Muscle layer of duodenum (tissue), 2 donors: ENCODE data around the gene CLCN5.

Experiments
- H3K27ac ChIP-seq: one replicate; pipeline ENCODE4 v1.7.0; 2013; ENCODE audit warnings: mild to moderate bottlenecking, low read length
- H3K27me3 ChIP-seq: one replicate; pipeline ENCODE4 v1.7.0; 2013; ENCODE audit warnings: low read depth, mild to moderate bottlenecking, control low read depth, low read length
- H3K36me3 ChIP-seq, 2 donors: one replicate each; pipeline ENCODE4 v1.7.0; 2013; ENCODE audit warnings: low read length in 2 of 2, control low read depth in 1 of 2, mild to moderate bottlenecking in 1 of 2; ENCODE audit not compliant: insufficient read depth in 2 of 2, control insufficient read depth in 1 of 2
- H3K4me1 ChIP-seq, 2 donors: one replicate each; pipeline ENCODE4 v1.7.0; 2013; ENCODE audit warnings: low read length in 2 of 2, mild to moderate bottlenecking in 2 of 2, control low read depth in 1 of 2, moderate library complexity in 1 of 2; ENCODE audit not compliant: insufficient read depth in 2 of 2, control insufficient read depth in 1 of 2
- H3K4me3 ChIP-seq, 2 donors: one replicate each; pipeline ENCODE4 v1.7.0; 2013; ENCODE audit warnings: low read length in 2 of 2, low read depth in 1 of 2, mild to moderate bottlenecking in 1 of 2
- H3K9me3 ChIP-seq, 2 donors: one replicate each; pipeline ENCODE4 v1.7.0; 2013; ENCODE audit warnings: low read length in 2 of 2, control low read depth in 1 of 2, mild to moderate bottlenecking in 1 of 2; ENCODE audit not compliant: control insufficient read depth in 1 of 2
- donor health status: healthy.

Gene CLCN5

DNA sequence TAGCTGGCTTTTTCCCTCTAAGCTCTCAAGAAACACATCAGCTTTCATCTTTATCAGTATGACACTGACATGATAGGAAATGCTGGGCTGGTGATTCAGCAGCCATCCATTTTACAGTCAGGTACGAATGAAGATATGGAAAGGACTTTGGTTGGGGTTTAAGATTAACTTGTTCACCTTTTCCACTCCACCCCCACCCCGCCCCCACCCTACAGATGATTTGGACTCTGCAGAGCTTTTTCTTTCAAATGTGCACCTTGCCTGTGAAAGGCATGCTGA lies 145.8 kb downstream of the CLCN5 start:
- no peaks in the 10 kb centered on the region for H3K27me3 ChIP-seq
- H3K4me3 ChIP-seq, result no peak overlapping the region
- H3K36me3 ChIP-seq, result peaks cover 0 to 4% of the 10 kb centered on the region in 2 donors
- H3K27ac ChIP-seq, result no peak overlapping the region
- H3K9me3 ChIP-seq, result no peaks in the 10 kb centered on the region
- no peaks in the 10 kb centered on the region for H3K4me1 ChIP-seq

DNA sequence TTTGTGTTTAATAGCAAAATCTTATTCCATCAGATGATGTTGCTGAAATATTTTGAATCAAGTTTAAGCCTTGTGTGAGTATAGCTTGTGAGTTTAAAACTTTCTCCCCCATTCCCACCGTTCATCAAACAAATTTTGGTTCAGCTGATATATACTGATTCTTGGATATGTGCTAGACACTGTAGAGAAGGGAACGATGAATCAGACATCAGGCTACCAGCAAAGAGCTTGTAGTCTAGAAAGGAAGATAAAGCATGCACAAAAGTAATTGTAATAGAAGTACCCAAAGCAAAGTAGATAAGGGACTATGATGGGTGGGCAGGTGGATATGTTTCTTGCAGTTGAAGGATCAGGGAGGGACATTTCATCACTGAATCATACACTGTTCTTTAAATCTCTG lies 146.5 kb downstream of the CLCN5 start:
- H3K36me3 ChIP-seq, result peaks cover 0 to 4% of the 10 kb centered on the region in 2 donors
- H3K4me1 ChIP-seq, result no peaks in the 10 kb centered on the region
- no peaks in the 10 kb centered on the region for H3K9me3 ChIP-seq
- no peak overlapping the region for H3K27ac ChIP-seq
- no peaks in the 10 kb centered on the region for H3K27me3 ChIP-seq
- H3K4me3 ChIP-seq, result no peak overlapping the region

DNA sequence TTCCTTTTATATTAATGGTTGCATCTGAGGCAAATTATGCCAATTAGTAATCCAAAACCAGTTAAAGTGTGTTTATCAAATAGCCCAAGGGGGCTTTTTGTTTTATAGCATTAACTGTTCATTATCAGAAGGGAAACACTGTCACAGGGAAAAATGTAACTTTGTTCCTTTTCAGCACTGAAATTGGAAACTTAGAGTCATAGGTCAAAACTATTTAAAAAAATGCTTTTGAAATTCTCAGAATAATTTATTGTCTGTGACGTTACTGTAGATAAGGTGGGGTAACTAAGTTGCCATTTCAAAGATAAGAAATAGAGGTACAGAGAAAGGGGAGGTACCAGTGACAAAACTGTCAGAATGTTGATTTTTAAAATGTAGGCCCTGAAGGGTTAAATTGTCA lies 149.1 kb downstream of the CLCN5 start:
- Histone ChIP-seq H3K27me3 (no peaks in the 10 kb centered on the region), H3K4me3 (no peak overlapping the region), H3K27ac (no peak overlapping the region), H3K36me3 (peaks cover 0 to 4% of the 10 kb centered on the region in 2 donors), H3K4me1 (no peaks in the 10 kb centered on the region), H3K9me3 (no peaks in the 10 kb centered on the region)

DNA sequence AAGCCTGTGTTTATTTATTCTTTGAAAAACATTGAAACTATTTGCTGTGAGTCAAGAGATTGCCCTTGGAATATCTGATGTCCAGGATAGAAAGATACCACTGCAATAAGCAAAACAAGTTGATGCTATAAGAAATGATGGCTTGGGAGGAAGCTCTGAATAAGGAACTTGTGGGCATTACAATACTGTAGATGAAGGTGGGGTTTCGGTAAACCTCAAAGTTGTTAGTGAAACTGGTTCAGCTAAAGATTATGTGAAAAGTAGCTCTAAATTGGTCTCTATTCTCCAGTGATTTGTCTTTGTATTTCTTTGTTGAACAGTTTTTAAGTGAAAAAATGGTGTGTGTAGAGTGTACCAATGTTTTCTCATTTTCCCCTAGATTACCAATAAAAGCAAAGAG lies 149.7 kb downstream of the CLCN5 start:
- Histone ChIP-seq H3K4me3 (no peak overlapping the region), H3K4me1 (no peaks in the 10 kb centered on the region), H3K27ac (no peak overlapping the region), H3K9me3 (no peaks in the 10 kb centered on the region), H3K27me3 (no peaks in the 10 kb centered on the region), H3K36me3 (peaks cover 0 to 4% of the 10 kb centered on the region in 2 donors)

DNA sequence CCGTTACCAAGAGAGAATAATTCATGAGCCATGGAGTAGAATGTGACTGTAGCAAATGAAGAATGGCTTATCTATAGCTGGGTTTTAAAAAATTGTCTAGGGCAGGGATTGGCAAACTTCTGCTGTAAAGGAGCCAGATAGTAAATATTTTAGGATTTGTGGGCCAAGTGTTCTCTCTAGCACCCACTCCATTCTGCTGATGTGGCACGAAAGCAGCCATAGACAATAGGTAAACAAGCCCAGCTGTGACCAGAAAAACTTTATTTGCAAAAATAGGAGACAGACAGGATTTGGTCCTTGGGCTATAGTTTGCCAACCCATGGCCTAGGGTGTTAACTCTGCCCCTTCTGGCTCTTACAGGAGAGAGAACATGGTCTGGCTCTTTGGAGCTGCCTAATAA lies 151.2 kb downstream of the CLCN5 start:
- Histone ChIP-seq H3K4me3 (no peak overlapping the region), H3K27ac (no peak overlapping the region), H3K36me3 (peaks cover 0 to 4% of the 10 kb centered on the region in 2 donors), H3K9me3 (no peaks in the 10 kb centered on the region), H3K4me1 (no peaks in the 10 kb centered on the region), H3K27me3 (no peaks in the 10 kb centered on the region)

DNA sequence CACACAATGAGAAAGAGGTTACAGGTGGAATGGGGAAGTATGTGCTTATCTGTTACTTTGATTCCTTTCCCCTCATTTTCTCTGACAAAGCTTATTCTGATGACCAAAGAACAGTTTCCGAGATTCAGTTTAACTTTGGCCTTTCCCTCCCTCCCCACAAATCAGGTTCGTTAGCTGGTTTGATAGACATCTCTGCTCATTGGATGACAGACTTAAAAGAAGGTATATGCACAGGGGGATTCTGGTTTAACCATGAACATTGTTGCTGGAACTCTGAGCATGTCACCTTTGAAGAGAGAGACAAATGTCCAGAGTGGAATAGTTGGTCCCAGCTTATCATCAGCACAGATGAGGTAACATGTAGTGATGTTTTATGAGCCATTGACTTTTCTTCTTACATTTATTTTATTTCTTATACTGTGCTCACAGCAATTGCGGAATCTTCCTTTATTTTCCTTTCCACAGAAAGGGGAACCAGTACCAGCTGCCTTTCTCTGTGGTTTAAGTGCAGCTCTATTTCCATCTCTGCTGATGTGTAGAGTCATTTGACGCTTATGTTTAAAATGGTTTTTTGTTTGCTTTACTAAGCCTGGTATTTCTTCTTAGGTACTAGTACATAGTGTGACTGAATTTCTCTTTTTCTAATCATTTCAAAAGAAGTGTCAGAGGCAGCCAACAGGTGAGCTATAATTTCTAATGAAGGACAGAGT lies 153.4 kb downstream of the CLCN5 start:
- H3K27ac ChIP-seq, result no peak overlapping the region
- H3K27me3 ChIP-seq, result no peaks in the 10 kb centered on the region
- peaks cover 0 to 4% of the 10 kb centered on the region in 2 donors for H3K36me3 ChIP-seq
- no peaks in the 10 kb centered on the region for H3K9me3 ChIP-seq
- no peak overlapping the region for H3K4me3 ChIP-seq
- no peaks in the 10 kb centered on the region for H3K4me1 ChIP-seq

DNA sequence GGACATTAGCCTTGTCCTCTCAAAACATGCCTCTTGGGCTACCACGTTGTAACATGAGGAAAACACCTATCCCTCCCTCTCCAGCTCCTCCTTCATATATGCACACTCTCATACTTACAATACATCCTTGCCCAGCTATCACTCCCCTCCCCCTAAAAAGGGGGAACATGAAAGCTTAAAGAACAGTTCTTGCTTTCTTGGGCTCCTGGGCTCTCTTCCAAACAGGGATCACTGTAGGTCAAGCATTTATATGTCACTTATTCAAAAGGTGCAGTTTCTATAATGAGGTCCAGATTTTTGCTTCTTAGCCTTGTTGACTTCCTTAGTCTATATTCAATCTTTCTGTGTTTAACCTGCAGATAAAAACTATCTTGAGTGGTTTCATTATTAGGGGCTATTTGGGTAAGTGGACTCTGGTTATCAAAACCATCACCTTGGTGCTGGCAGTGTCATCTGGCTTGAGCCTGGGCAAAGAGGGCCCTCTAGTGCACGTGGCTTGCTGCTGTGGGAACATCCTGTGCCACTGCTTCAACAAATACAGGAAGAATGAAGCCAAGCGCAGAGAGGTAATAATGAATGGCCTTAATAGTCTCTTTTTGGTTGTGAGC lies 159.0 kb downstream of the CLCN5 start:
- Histone ChIP-seq H3K4me3 (no peak overlapping the region), H3K4me1 (no peaks in the 10 kb centered on the region), H3K9me3 (no peaks in the 10 kb centered on the region), H3K27me3 (no peaks in the 10 kb centered on the region), H3K27ac (no peak overlapping the region), H3K36me3 (peaks cover under 1 to 5% of the 10 kb centered on the region in 2 donors)

DNA sequence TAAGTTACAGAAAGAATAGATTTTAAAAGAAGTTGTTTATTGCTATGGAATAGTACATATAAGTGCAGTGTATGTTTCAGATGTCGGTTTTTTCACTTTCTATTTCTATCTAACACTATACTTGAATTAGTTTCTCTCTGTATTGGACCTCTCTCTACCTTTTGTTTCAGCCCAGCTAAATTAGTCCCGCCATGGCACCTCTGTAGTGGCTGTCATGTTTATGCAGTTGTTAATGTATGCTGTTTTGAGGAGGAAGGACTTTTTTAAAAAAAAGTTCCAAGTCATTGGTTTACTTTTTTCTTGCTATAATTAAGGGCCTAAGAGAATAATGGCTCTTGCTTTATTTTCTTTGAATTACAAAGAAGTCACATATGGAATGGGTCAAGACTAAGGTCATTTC lies 160.3 kb downstream of the CLCN5 start:
- no peak overlapping the region for H3K4me3 ChIP-seq
- no peaks in the 10 kb centered on the region for H3K27me3 ChIP-seq
- no peak overlapping the region for H3K27ac ChIP-seq
- H3K4me1 ChIP-seq, result no peaks in the 10 kb centered on the region
- peaks cover 5 to 7% of the 10 kb centered on the region in 2 donors for H3K36me3 ChIP-seq
- H3K9me3 ChIP-seq, result no peaks in the 10 kb centered on the region

DNA sequence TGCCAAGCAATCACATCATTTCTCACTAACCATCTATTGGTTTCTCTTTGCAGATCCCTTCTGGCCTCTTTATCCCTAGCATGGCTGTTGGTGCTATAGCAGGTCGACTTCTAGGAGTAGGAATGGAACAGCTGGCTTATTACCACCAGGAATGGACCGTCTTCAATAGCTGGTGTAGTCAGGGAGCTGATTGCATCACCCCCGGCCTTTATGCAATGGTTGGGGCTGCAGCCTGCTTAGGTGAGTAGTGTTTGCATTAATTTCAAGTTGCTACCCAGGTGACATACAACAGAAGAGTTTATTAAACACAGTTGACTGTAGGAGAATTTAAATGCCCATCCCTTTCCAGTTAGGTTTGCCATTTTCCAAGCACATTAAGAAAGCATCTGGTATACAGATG lies 166.2 kb downstream of the CLCN5 start:
- peaks cover 7 to 8% of the 10 kb centered on the region in 2 donors for H3K36me3 ChIP-seq
- H3K27ac ChIP-seq, result no peak overlapping the region
- no peaks in the 10 kb centered on the region for H3K4me1 ChIP-seq
- no peaks in the 10 kb centered on the region for H3K9me3 ChIP-seq
- no peak overlapping the region for H3K4me3 ChIP-seq
- H3K27me3 ChIP-seq, result no peaks in the 10 kb centered on the region

DNA sequence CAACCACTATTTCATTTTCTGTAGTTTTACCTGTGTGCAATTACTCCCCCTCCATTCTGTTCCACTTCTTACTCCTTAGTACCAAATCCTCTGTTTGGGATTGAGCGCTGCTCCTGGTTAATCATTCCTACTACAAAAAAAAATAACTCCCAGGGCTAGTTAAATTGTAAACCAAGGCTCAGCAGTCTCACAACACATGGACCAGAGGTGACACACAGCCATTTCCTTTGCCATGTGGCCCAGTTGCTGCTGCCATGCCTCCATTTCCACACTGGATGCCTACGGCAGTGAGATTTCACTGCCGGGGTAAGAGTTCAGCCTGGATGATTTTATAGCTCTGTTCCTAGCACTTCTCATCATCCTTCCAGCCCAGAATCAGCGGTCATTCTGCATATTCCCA lies 171.2 kb downstream of the CLCN5 start:
- no peak overlapping the region for H3K27ac ChIP-seq
- peaks cover 0 to under 1% of the 10 kb centered on the region in 2 donors for H3K36me3 ChIP-seq
- H3K4me1 ChIP-seq, result no peaks in the 10 kb centered on the region
- H3K9me3 ChIP-seq, result no peaks in the 10 kb centered on the region
- H3K4me3 ChIP-seq, result no peak overlapping the region
- H3K27me3 ChIP-seq, result no peaks in the 10 kb centered on the region

DNA sequence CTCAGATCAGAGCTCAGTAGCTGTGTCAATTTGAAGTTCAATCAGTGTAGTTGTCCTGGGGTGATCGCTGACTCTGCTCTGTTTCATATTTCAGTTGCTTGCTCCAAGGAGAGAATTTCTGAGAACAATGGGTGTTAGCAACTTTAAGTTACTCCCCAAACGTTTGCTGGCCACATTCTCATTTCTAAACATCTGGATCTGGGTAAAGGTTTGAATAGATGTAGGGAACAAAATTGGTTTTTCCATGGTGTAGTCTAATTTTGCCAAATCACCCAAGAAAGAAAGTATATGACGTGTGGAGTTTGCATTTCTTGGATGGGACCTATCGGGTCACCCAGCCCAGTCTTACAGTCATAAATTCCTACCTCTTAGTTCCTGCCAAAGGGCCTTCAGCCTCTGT lies 174.7 kb downstream of the CLCN5 start:
- H3K4me3 ChIP-seq, result no peak overlapping the region
- no peaks in the 10 kb centered on the region for H3K27me3 ChIP-seq
- no peaks in the 10 kb centered on the region for H3K4me1 ChIP-seq
- no peak overlapping the region for H3K27ac ChIP-seq
- H3K9me3 ChIP-seq, result no peaks in the 10 kb centered on the region
- no peaks in the 10 kb centered on the region for H3K36me3 ChIP-seq

DNA sequence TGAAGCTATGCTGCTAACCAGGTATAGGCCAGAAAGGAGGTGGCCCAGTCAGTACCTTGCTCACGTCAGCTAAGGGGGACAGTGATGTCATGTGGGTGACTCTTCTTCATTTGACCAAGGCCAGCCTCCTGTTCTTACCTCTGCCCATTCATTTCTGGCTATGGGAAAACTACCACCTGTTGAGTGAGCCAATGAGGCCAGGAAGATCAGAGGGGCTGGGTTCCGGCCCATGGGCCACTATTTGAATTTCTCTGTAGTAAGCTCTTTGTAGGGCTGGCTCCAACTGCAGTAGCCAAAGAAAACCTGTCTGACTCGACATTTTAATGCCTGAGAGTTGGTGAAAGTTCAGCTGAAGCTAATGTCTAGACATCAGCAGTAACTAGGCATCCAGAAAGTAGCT lies 175.8 kb downstream of the CLCN5 start:
- Histone ChIP-seq H3K9me3 (no peaks in the 10 kb centered on the region), H3K27ac (no peak overlapping the region), H3K4me3 (no peak overlapping the region), H3K27me3 (no peaks in the 10 kb centered on the region), H3K36me3 (no peaks in the 10 kb centered on the region), H3K4me1 (no peaks in the 10 kb centered on the region)
